Coronary artery (tissue), 2 donors: ENCODE data around the gene P2RY12.

Source experiments
- DNase-seq: peaks from one replicate; pipeline ENCODE4 v3.0.0-alpha.2; 2017; ENCODE audit warnings: low spot score
- H3K27ac ChIP-seq, 2 donors: fragments of 200-600 bp; sonication (generic); one replicate each; pipeline ENCODE4 v1.5.1; 2016 to 2019
- H3K4me3 ChIP-seq: fragments of 200-600 bp; sonication (generic); 2 replicates; pipeline ENCODE4 v1.5.1; 2016; ENCODE audit warnings: mild to moderate bottlenecking, moderate library complexity
- CTCF ChIP-seq: fragments of 200-600 bp; sonication (generic); IDR thresholded peaks from one replicate; pipeline ENCODE4 v1.5.1; 2019; ENCODE audit warnings: antibody characterized with exemption

Gene P2RY12

GRCh38 chr3:151293127-151293526, 91.4 kb downstream of the P2RY12 start:
- TF ChIP-seq CTCF: no peak
- H3K4me3 ChIP-seq: no peak overlapping the region
- H3K27ac ChIP-seq: no peak overlapping the region
- DNase-seq: no peak

- Histone ChIP-seq H3K4me3 (no peak overlapping the region), H3K27ac (no peak overlapping the region)
- no peak for DNase-seq
- no peak for TF ChIP-seq CTCF
Observed at GRCh38 chr3:151290673-151291072, 93.9 kb downstream of the P2RY12 start.

- Histone ChIP-seq H3K27ac (no peak overlapping the region), H3K4me3 (no peak overlapping the region)
- no peak for DNase-seq
- no peak for TF ChIP-seq CTCF
Observed at GRCh38 chr3:151289445-151289844, 95.1 kb downstream of the P2RY12 start.
